Glutamatergic neuron (in vitro differentiated cells): ENCODE data around the gene ZGRF1. TPM values are rescaled to one million over a fixed set of nuclear protein-coding genes. Genes with fewer than 3 reads are reported as not detected.
"Not testable (repeated sequence)": the region's sequence is repeated elsewhere in the genome, so short reads cannot be mapped to it uniquely, and the experiment has no call there.

Source experiments
- DNase-seq: peaks from one replicate; pipeline ENCODE4 v3.0.0; 2022
- H3K27ac Mint-ChIP-seq: one replicate; pipeline ENCODE4 v1.8.0; 2020; ENCODE audit warnings: mild to moderate bottlenecking, mixed read lengths, inconsistent platforms; ENCODE audit not compliant: unreplicated experiment
- H3K27me3 Mint-ChIP-seq: one replicate; pipeline ENCODE4 v1.8.0; 2020; ENCODE audit warnings: mild to moderate bottlenecking, moderate library complexity, mixed read lengths, inconsistent platforms; ENCODE audit not compliant: unreplicated experiment
- H3K36me3 Mint-ChIP-seq: one replicate; pipeline ENCODE4 v1.8.0; 2020; ENCODE audit warnings: mild to moderate bottlenecking, mixed read lengths, inconsistent platforms; ENCODE audit not compliant: unreplicated experiment
- H3K4me1 Mint-ChIP-seq: one replicate; pipeline ENCODE4 v1.8.0; 2020; ENCODE audit warnings: mild to moderate bottlenecking, low read depth, mixed read lengths, inconsistent platforms; ENCODE audit not compliant: unreplicated experiment
- H3K4me3 Mint-ChIP-seq: one replicate; pipeline ENCODE4 v1.8.0; 2020; ENCODE audit warnings: mild to moderate bottlenecking, mixed read lengths, inconsistent platforms; ENCODE audit not compliant: unreplicated experiment
- H3K9me3 Mint-ChIP-seq: one replicate; pipeline ENCODE4 v1.8.0; 2020; ENCODE audit warnings: mild to moderate bottlenecking, moderate library complexity, mixed read lengths, inconsistent platforms; ENCODE audit not compliant: unreplicated experiment
- CTCF ChIP-seq: fragments of 200-600 bp; sonication (generic); IDR thresholded peaks from one replicate; pipeline ENCODE4 v1.5.0; 2021; ENCODE audit not compliant: partially characterized antibody, unreplicated experiment
- microRNA-seq: library from miRNA; unstranded; fragments of <30 nt; microRNA quantifications from one replicate; pipeline ENCODE4, GENCODE V29; 2020; ENCODE audit not compliant: unreplicated experiment
- total RNA-seq: library from RNA; stranded (reverse); fragmentation: NEBNext Ultra II Directional; extraction: Animal tissue kit (Norgen Biotek cat#: 25700); gene quantifications from one replicate; pipeline ENCODE4 v1.2.1, GENCODE V29; 2021; ENCODE audit not compliant: unreplicated experiment

ZGRF1 gene
- total RNA-seq, 1 donor from 2014 or later = 18.5 TPM

GRCh38 chr4:112504807-112505206, 131.9 kb downstream of the ZGRF1 start:
- Mint-ChIP-seq H3K27me3 (peaks cover 12% of the 10 kb centered on the region), H3K4me3 (no peak overlapping the region), H3K27ac (no peak overlapping the region), H3K36me3 (no peaks in the 10 kb centered on the region), H3K4me1 (peaks cover 9% of the 10 kb centered on the region), H3K9me3 (peaks cover 2% of the 10 kb centered on the region)
- DNase-seq = no peak
- no peak for TF ChIP-seq CTCF

- H3K36me3 Mint-ChIP-seq = no peaks in the 10 kb centered on the region
- no peak overlapping the region for H3K27ac Mint-ChIP-seq
- H3K4me3 Mint-ChIP-seq = no peak overlapping the region
- H3K27me3 Mint-ChIP-seq = no peaks in the 10 kb centered on the region
- no peak for DNase-seq
- no peak for TF ChIP-seq CTCF
- no peaks in the 10 kb centered on the region for H3K9me3 Mint-ChIP-seq
- no peaks in the 10 kb centered on the region for H3K4me1 Mint-ChIP-seq
These were observed 133.8 kb downstream of the ZGRF1 start for GRCh38 chr4:112502871-112503270.

DNA sequence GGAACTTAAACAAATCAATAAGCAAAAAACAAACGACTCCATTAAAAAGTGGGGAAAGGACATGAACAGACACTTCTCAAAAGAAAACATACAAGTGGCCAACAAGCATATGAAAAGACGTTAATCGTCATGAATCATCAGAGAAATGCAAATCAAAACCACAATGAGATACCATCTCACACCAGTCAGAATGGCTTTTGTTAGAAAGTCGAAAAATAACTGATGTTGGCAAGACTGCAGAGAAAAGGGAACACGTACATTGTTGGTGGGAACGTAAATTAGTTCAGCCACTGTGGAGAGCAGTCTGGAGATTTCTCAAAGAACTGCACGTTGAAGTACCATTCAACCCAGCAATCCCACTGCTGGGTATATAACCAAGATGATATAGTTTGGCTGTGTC, 144.4 kb downstream of the ZGRF1 start:
- no peak overlapping the region for H3K4me3 Mint-ChIP-seq
- peaks cover 12% of the 10 kb centered on the region for H3K9me3 Mint-ChIP-seq

GRCh38 chr4:112490808-112491207, 145.9 kb downstream of the ZGRF1 start:
- not testable (repeated sequence) for H3K4me3 Mint-ChIP-seq, DNase-seq, H3K27me3 Mint-ChIP-seq, H3K27ac Mint-ChIP-seq, H3K4me1 Mint-ChIP-seq
- Mint-ChIP-seq H3K9me3 (peaks cover 12% of the 10 kb centered on the region), H3K36me3 (peaks cover 21% of the 10 kb centered on the region)

More for the DNA sequence above, 144.4 kb downstream of the ZGRF1 start:
- peaks cover 21% of the 10 kb centered on the region for H3K36me3 Mint-ChIP-seq
- H3K27ac Mint-ChIP-seq = no peak overlapping the region
- no peak for DNase-seq
- H3K27me3 Mint-ChIP-seq = peaks cover 6% of the 10 kb centered on the region
- no peak for TF ChIP-seq CTCF
- no peaks in the 10 kb centered on the region for H3K4me1 Mint-ChIP-seq

Small RNAs within 50 kb of the gene (microRNA-seq; reads per million reads assigned to microRNA genes)
- gene MIR302A (189,060 reads per million, percentile 100 among the genes with 10 or more reads in this experiment), gene MIR302B (93,682 reads per million, percentile 100 among the genes with 10 or more reads in this experiment), gene MIR302C (41,734 reads per million, percentile 99 among the genes with 10 or more reads in this experiment), gene MIR302D (86,975 reads per million, percentile 100 among the genes with 10 or more reads in this experiment), gene MIR367 (36.4 reads per million, percentile 65 among the genes with 10 or more reads in this experiment)

Other genes with a start within 250 kb of the ZGRF1 start
- 7.3 TPM for gene NEUROG2, start 120.7 kb downstream of the ZGRF1 start, total RNA-seq
- gene LARP7, start 234 bp upstream of the ZGRF1 start, total RNA-seq = 40.9 TPM